OCI-LY3 (cell line): ENCODE measurements around the gene JUP.

ENCODE experiments used
- H2AFZ ChIP-seq: fragments of 200-600, 300-600 bp; shearing (Covaris generic); 2 replicates; pipeline ENCODE4 v1.6.0; 2014; ENCODE audit warnings: antibody characterized with exemption, low read depth, low read length
- H3K27ac ChIP-seq: fragments of 200-600, 300-600 bp; sonication (generic); 2 replicates; pipeline ENCODE4 v1.5.1; 2014; ENCODE audit warnings: mild to moderate bottlenecking, low read length, moderate library complexity, mixed read lengths
- H3K27me3 ChIP-seq: fragments of 200-600, 300-600 bp; sonication (generic); 2 replicates; pipeline ENCODE4 v1.6.1; 2014; ENCODE audit warnings: low read depth, low read length, mixed read lengths
- H3K36me3 ChIP-seq: fragments of 200-600, 300-600 bp; sonication (generic); replicated peaks from 2 replicates; pipeline ENCODE3; 2014; ENCODE audit warnings: low read depth, low read length, mixed read lengths
- H3K4me1 ChIP-seq: fragments of 300-600, 200-600 bp; sonication (generic); 2 replicates; pipeline ENCODE4 v1.6.1; 2014; ENCODE audit warnings: low read length, mixed read lengths
- H3K4me2 ChIP-seq: fragments of 200-600, 300-600 bp; sonication (generic); 2 replicates; pipeline ENCODE4 v1.6.1; 2014; ENCODE audit warnings: low read length, mixed read lengths
- H3K4me3 ChIP-seq: fragments of 300-600, 200-600 bp; sonication (generic); 2 replicates; pipeline ENCODE4 v1.5.1; 2014; ENCODE audit warnings: antibody characterized with exemption, mild to moderate bottlenecking, low read length, moderate library complexity
- H3K79me2 ChIP-seq: fragments of 300-600, 200-600 bp; shearing (Covaris generic); 2 replicates; pipeline ENCODE4 v1.6.1; 2014; ENCODE audit warnings: mild to moderate bottlenecking, low read length, mixed read lengths
- H3K9ac ChIP-seq: fragments of 300-600, 200-600 bp; shearing (Covaris generic); 2 replicates; pipeline ENCODE4 v1.6.0; 2014; ENCODE audit warnings: mild to moderate bottlenecking, low read length, moderate library complexity
- H3K9me3 ChIP-seq: fragments of 200-600, 300-600 bp; shearing (Covaris generic); 2 replicates; pipeline ENCODE4 v1.6.1; 2014; ENCODE audit warnings: low read length, mixed read lengths; ENCODE audit not compliant: insufficient read depth
- H4K20me1 ChIP-seq: fragments of 200-600, 300-600 bp; sonication (generic); 2 replicates; pipeline ENCODE4 v1.6.1; 2016; ENCODE audit warnings: low read length, mixed read lengths; ENCODE audit not compliant: insufficient read depth
- CTCF ChIP-seq: fragments of 200-600, 300-600 bp; sonication (generic); IDR thresholded peaks from 2 replicates; pipeline ENCODE4 v1.5.1; 2014; ENCODE audit warnings: antibody characterized with exemption, low read length, low read depth
- EZH2phosphoT487 ChIP-seq: fragments of 200-600 bp; shearing (Covaris generic); IDR thresholded peaks from 2 replicates; pipeline ENCODE4 v1.6.1; 2018; ENCODE audit warnings: antibody characterized with exemption, mixed run types, low read depth

JUP gene

GRCh38 chr17:41754066-41754465 lies 32.4 kb downstream of the JUP start:
- Histone ChIP-seq H3K36me3 (no peaks in the 10 kb centered on the region), H2AFZ (no peak overlapping the region), H3K27me3 (peaks cover 6% of the 10 kb centered on the region; the same call in 1 of the 2 replicates), H3K4me2 (no peak overlapping the region), H4K20me1 (no peaks in the 10 kb centered on the region), H3K4me1 (no peaks in the 10 kb centered on the region), H3K27ac (no peak overlapping the region), H3K4me3 (no peak overlapping the region), H3K79me2 (no peaks in the 10 kb centered on the region), H3K9ac (no peak overlapping the region), H3K9me3 (no peaks in the 10 kb centered on the region)
- TF ChIP-seq CTCF (no peak), EZH2phosphoT487 (no peak)

DNA sequence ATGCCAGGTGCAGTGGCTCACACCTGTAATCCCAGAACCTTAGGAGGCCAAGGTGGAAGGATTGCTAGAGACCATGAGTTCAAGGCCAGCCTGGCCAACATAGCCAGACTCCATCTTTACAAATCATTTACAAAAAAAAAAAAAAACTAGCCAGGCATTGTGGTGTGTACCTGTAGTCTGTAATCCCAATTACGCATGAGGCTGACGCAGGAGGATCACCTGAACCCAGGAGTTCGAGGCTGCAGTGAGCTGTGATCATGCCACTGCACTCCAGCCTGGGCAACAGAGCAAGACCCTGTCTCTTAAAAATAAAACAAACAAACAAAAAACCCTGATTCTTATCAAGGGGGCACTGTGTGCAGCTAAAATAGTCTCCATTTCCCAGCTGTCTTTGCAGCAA lies 35.2 kb downstream of the JUP start:
- peaks cover 10% of the 10 kb centered on the region; the same call in 1 of the 2 replicates for H3K27me3 ChIP-seq
- H3K4me2 ChIP-seq: no peak overlapping the region
- H3K9me3 ChIP-seq: no peaks in the 10 kb centered on the region
- no peak overlapping the region for H3K27ac ChIP-seq
- no peaks in the 10 kb centered on the region for H3K36me3 ChIP-seq
- H3K4me1 ChIP-seq: no peaks in the 10 kb centered on the region
- TF ChIP-seq EZH2phosphoT487: no peak
- TF ChIP-seq CTCF: no peak
- H3K4me3 ChIP-seq: no peak overlapping the region
- no peaks in the 10 kb centered on the region for H3K79me2 ChIP-seq
- H4K20me1 ChIP-seq: no peaks in the 10 kb centered on the region
- no peak overlapping the region for H2AFZ ChIP-seq
- no peak overlapping the region for H3K9ac ChIP-seq

DNA sequence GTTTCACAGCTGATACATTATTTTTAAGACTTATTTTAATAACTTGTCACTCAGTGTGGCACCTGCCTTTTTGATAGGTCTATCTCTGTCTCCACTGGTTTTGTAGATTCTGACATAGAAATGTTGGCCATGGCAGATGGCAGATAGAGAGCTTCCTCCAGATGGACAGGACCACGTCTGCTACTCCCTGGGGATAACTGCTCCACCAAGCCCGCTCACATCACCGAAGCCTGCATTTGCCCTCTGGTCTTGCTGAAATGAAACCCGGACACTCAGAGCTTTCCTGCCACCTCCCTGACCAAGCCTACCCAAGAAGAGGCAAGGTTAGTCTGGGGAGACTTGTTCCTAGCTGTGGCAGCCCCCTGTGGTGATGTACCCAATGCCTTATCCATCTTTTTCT lies 35.6 kb downstream of the JUP start:
- no peak overlapping the region for H3K4me2 ChIP-seq
- TF ChIP-seq EZH2phosphoT487 (no peak), CTCF (no peak)
- no peaks in the 10 kb centered on the region for H4K20me1 ChIP-seq
- no peaks in the 10 kb centered on the region for H3K9me3 ChIP-seq
- H3K36me3 ChIP-seq: no peaks in the 10 kb centered on the region
- H3K4me3 ChIP-seq: no peak overlapping the region
- no peaks in the 10 kb centered on the region for H3K79me2 ChIP-seq
- H2AFZ ChIP-seq: no peak overlapping the region
- H3K4me1 ChIP-seq: no peaks in the 10 kb centered on the region
- no peak overlapping the region for H3K9ac ChIP-seq
- no peak overlapping the region for H3K27ac ChIP-seq
- H3K27me3 ChIP-seq: peaks cover 10% of the 10 kb centered on the region; the same call in 1 of the 2 replicates

GRCh38 chr17:41748275-41748674 lies 38.2 kb downstream of the JUP start:
- Histone ChIP-seq H3K27me3 (peaks cover 10% of the 10 kb centered on the region; the same call in 1 of the 2 replicates), H3K9ac (no peak overlapping the region), H3K4me1 (no peaks in the 10 kb centered on the region), H3K4me3 (no peak overlapping the region), H3K79me2 (no peaks in the 10 kb centered on the region), H3K9me3 (no peaks in the 10 kb centered on the region), H3K36me3 (no peaks in the 10 kb centered on the region), H2AFZ (no peak overlapping the region), H3K27ac (no peak overlapping the region), H4K20me1 (no peaks in the 10 kb centered on the region), H3K4me2 (no peak overlapping the region)
- no peak for TF ChIP-seq CTCF
